ENCODE measurements around the gene ASPM.

DNA sequence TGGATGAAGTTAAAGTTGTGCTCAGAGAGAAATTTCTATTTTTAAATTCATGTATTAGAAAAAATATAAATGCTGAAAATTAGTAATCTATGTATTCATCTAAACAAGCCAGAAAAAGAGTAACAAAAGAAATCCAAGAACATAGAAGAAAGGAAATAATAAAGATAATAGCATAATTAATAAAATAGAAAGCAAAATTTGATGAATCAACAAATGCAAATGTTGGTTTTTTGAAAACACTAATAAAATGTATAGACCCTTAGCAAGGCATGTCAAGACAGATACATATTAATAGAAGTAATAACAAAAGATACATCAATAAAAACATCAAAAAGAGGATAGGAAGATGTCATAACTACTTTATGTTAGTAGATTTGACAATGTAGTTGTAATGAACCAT lies 97.4 kb downstream of the ASPM start:
- TF ChIP-seq POLR2AphosphoS5 (IDR thresholded peaks at IDR 0.05) (no peak), CTCF (IDR thresholded peaks at IDR 0.05) (no peak), EP300 (IDR thresholded peaks at IDR 0.05) (no peak)
